DOHH2 (cell line): ENCODE measurements around the gene MINAR2.

ENCODE experiments used
- EZH2phosphoT487 ChIP-seq: fragments of 200-600 bp; sonication (generic); IDR thresholded peaks from 2 replicates; pipeline ENCODE4 v1.6.1; 2017; ENCODE audit warnings: borderline replicate concordance, mild to moderate bottlenecking, antibody characterized with exemption, low read length, moderate library complexity, mixed read lengths
- TF ChIP-seq, protein P1 (sequence below): fragments of 200-600 bp; sonication (generic); IDR thresholded peaks from one replicate; pipeline ENCODE4 v1.5.1; 2014; ENCODE audit warnings: antibody characterized with exemption, mild to moderate bottlenecking, low read depth, low read length; ENCODE audit not compliant: poor library complexity, severe bottlenecking

DNA sequence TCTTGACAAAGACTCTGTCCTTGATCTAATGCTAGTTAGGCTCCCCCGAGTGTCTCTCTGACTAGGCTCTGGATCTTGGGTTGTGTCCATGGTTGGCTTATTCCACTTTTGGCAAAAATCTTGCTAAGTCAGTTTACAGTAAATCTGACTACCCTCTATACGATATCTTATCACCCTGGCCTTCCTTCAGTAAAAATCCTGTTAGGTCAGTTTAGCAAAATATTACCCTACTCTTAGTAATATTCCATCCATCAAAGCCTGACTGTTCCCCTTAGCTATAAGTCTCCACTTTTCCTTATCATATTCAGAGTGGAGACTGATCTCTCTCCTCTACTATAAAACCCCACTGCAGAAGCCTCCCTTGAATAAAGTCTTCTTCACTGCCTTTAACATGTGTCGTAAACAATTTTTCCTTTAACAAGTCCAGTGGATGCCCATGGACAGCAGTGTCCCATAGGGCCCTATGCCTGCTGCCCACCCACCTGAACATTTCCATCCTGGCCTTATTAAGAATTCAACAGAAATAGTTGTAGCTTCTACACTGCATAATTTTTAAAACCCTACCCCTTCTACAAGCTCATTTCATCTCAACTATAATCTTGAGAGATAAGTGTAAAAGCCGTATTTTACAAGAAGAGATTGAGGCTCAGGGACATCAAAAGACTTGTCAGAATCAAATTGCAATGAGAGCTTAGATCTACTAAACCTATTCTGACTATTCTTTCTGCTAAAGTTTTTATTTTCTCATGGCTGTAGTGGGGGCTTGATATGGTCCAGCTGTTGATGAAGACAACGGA is 22.3 kb downstream of the MINAR2 start:
- TF ChIP-seq, protein P1, sequence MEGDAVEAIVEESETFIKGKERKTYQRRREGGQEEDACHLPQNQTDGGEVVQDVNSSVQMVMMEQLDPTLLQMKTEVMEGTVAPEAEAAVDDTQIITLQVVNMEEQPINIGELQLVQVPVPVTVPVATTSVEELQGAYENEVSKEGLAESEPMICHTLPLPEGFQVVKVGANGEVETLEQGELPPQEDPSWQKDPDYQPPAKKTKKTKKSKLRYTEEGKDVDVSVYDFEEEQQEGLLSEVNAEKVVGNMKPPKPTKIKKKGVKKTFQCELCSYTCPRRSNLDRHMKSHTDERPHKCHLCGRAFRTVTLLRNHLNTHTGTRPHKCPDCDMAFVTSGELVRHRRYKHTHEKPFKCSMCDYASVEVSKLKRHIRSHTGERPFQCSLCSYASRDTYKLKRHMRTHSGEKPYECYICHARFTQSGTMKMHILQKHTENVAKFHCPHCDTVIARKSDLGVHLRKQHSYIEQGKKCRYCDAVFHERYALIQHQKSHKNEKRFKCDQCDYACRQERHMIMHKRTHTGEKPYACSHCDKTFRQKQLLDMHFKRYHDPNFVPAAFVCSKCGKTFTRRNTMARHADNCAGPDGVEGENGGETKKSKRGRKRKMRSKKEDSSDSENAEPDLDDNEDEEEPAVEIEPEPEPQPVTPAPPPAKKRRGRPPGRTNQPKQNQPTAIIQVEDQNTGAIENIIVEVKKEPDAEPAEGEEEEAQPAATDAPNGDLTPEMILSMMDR = no peak
- TF ChIP-seq EZH2phosphoT487 = no peak
